KMS-11 (cell line): ENCODE data around the gene NXPH3.

Source experiments
- H2AFZ ChIP-seq: fragments of 200-600 bp; sonication (generic); 2 replicates; pipeline ENCODE4 v1.6.1; 2016; ENCODE audit warnings: antibody characterized with exemption, mixed run types, low read depth
- H3K27ac ChIP-seq: fragments of 200-600 bp; sonication (generic); 2 replicates; pipeline ENCODE4 v1.6.1; 2016; ENCODE audit warnings: mild to moderate bottlenecking, mixed run types
- H3K27me3 ChIP-seq: fragments of 200-600 bp; sonication (generic); 2 replicates; pipeline ENCODE4 v1.6.1; 2017; ENCODE audit warnings: mild to moderate bottlenecking, low read depth, mixed run types, moderate library complexity; ENCODE audit not compliant: insufficient read depth
- H3K36me3 ChIP-seq: fragments of 200-600 bp; sonication (generic); 2 replicates; pipeline ENCODE4 v1.6.1; 2017; ENCODE audit warnings: mild to moderate bottlenecking, mixed run types; ENCODE audit not compliant: insufficient read depth
- H3K4me1 ChIP-seq: fragments of 200-600 bp; sonication (generic); 2 replicates; pipeline ENCODE4 v1.6.1; 2016; ENCODE audit warnings: mild to moderate bottlenecking, low read depth, mixed run types; ENCODE audit not compliant: poor library complexity, severe bottlenecking
- H3K4me2 ChIP-seq: fragments of 200-600 bp; sonication (generic); 2 replicates; pipeline ENCODE4 v1.7.0; 2016; ENCODE audit warnings: mild to moderate bottlenecking, mixed run types
- H3K4me3 ChIP-seq: fragments of 200-600 bp; sonication (generic); IDR thresholded peaks from 2 replicates; pipeline ENCODE4 v1.6.1; 2017; ENCODE audit warnings: low read depth, low read length, mixed read lengths; ENCODE audit not compliant: insufficient read depth
- H3K79me2 ChIP-seq: fragments of 200-600 bp; sonication (generic); 2 replicates; pipeline ENCODE4 v1.6.1; 2016; ENCODE audit warnings: low read depth, mixed run types; ENCODE audit not compliant: insufficient read depth
- H3K9ac ChIP-seq: fragments of 200-600 bp; sonication (generic); 2 replicates; pipeline ENCODE4 v1.6.1; 2016; ENCODE audit warnings: mild to moderate bottlenecking, mixed run types
- H4K20me1 ChIP-seq: fragments of 200-600 bp; sonication (generic); 2 replicates; pipeline ENCODE4 v1.6.1; 2016; ENCODE audit warnings: mild to moderate bottlenecking, mixed run types; ENCODE audit not compliant: insufficient read depth
- CTCF ChIP-seq: fragments of 200-600 bp; sonication (generic); conservative IDR thresholded peaks from 2 replicates; pipeline ENCODE4 v1.6.1; 2017; ENCODE audit warnings: low read depth, mild to moderate bottlenecking, antibody characterized with exemption, low read length, moderate library complexity, mixed read lengths

NXPH3 gene

DNA sequence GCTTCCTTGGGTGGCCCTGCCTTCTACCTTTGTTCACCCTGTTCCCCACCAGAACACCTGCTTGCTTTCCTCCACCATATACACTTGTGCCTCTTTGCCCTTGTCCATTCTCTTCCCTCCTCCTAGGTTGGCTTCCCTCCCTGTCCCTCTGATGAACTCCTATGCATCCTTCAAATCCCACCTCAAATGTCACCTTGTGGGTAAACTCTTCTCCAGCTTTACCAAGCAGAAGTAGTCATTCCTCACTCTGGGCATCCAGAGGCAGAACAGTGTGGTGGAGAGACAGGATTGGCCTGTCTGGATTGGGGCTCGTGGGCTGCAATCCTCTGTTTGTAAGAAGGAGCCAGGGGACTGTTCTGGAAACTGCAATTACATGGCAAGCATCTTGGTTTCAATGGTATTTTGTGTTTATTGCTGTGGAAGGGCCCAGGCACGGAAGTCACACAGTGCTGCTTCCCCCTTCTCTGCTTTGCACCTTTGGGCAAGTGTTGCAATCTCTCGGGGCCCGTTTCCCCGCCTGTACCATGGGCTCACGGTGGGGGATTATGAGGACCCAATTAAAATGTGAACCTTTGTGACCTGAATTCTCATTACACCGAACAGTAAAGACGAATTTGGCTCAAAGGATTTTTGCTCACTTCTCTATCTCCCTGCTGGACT is 21.9 kb upstream of the NXPH3 start:
- H3K4me1 ChIP-seq = peaks cover 8% of the 10 kb centered on the region
- TF ChIP-seq CTCF = no peak
- H3K36me3 ChIP-seq = no peaks in the 10 kb centered on the region
- H3K9ac ChIP-seq = no peak overlapping the region
- H4K20me1 ChIP-seq = no peaks in the 10 kb centered on the region
- H3K79me2 ChIP-seq = no peaks in the 10 kb centered on the region
- H3K27me3 ChIP-seq = no peaks in the 10 kb centered on the region; the same call in 1 of the 2 replicates
- no peak overlapping the region for H3K4me3 ChIP-seq
- H3K4me2 ChIP-seq = no peak overlapping the region
- H2AFZ ChIP-seq = no peak overlapping the region
- H3K27ac ChIP-seq = no peak overlapping the region

DNA sequence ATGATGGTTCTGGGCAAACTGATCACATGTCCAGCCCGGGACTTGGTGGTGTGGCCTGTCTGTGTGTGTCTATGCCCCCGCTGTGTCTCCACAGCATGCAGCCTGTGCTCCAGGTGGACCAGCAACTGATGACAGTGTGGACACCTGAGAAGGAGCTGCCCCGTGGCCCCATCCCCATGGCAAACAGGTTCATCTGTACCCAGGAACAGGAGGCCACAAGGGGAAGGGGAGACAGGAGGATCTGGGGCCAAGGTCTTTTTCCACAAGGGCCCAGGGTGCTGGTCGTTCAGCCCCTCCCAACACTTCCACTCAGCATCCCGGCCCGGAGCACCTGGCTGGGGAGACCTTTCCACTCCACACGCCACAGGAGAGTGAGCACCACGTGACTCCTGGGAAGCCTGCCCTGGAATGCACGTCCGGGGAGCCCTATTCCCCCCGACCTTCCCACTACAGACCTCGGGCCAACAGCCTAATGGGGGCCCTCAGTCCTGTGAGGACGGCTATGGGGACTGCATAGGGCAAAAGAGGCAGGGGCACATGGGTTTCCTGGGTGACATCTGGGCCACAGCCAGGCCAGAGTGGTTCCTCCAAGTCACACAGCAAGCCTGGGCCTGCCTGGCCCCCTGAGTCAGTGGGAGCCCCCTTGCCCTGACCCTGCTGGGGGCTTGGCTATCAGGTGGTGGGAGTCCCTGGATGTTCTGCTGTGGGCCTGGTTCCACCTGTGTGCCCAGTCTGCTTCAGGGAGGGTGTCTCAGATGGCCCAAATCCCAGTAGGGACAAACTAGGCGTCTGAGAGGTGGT is 20.8 kb upstream of the NXPH3 start:
- no peak overlapping the region for H3K4me3 ChIP-seq
- no peaks in the 10 kb centered on the region for H4K20me1 ChIP-seq
- H3K79me2 ChIP-seq = no peaks in the 10 kb centered on the region
- no peak overlapping the region for H2AFZ ChIP-seq
- H3K27ac ChIP-seq = no peak overlapping the region
- TF ChIP-seq CTCF = no peak
- no peak overlapping the region for H3K9ac ChIP-seq
- H3K4me1 ChIP-seq = peaks cover 8% of the 10 kb centered on the region
- no peak overlapping the region for H3K4me2 ChIP-seq
- H3K36me3 ChIP-seq = no peaks in the 10 kb centered on the region
- H3K27me3 ChIP-seq = no peaks in the 10 kb centered on the region; the same call in 1 of the 2 replicates

- peak overlapping the region; percentile 80 for H2AFZ ChIP-seq
- no peak overlapping the region for H3K27ac ChIP-seq
- peak overlapping the region; percentile 9; the same call in 1 of the 2 replicates for H3K9ac ChIP-seq
- H3K79me2 ChIP-seq = no peaks in the 10 kb centered on the region
- peaks cover 8% of the 10 kb centered on the region for H3K4me1 ChIP-seq
- no peaks in the 10 kb centered on the region; the same call in 1 of the 2 replicates for H3K27me3 ChIP-seq
- H3K36me3 ChIP-seq = no peaks in the 10 kb centered on the region
- peak overlapping the region; percentile 47; the same call in 1 of the 2 replicates for H3K4me2 ChIP-seq
- H3K4me3 ChIP-seq = no peak overlapping the region
- no peaks in the 10 kb centered on the region for H4K20me1 ChIP-seq
- TF ChIP-seq CTCF = no peak
Observed at GRCh38 chr17:49555495-49556222, 20.0 kb upstream of the NXPH3 start.

GRCh38 chr17:49556223-49556943 is 19.3 kb upstream of the NXPH3 start:
- Histone ChIP-seq H3K36me3 (no peaks in the 10 kb centered on the region), H3K27ac (no peak overlapping the region), H3K4me2 (peak overlapping the region; percentile 47; the same call in 1 of the 2 replicates), H3K79me2 (no peaks in the 10 kb centered on the region), H3K9ac (peak overlapping the region; percentile 9; the same call in 1 of the 2 replicates), H2AFZ (peak overlapping the region; percentile 80), H3K4me1 (peaks cover 8% of the 10 kb centered on the region), H3K4me3 (no peak overlapping the region), H4K20me1 (no peaks in the 10 kb centered on the region), H3K27me3 (no peaks in the 10 kb centered on the region; the same call in 1 of the 2 replicates)
- TF ChIP-seq CTCF = peak; percentile 95
